ENCODE data around the gene SLC6A4. TPM values are rescaled to one million over a fixed set of nuclear protein-coding genes. Genes with fewer than 3 reads are reported as not detected.

The SLC6A4 gene
- total and polyA plus RNA-seq, 8 donors, result 0.18 to 0.55 TPM; not detected in 6

GRCh38 chr17:30225112-30225511 lies 10.4 kb downstream of the SLC6A4 start:
- Histone ChIP-seq H3K4me1 (no peaks in the 10 kb centered on the region), H3K9me3 (no peaks in the 10 kb centered on the region), H3K4me3 (no peak overlapping the region), H3K27me3 (no peaks in the 10 kb centered on the region), H3K27ac (no peak overlapping the region), H3K36me3 (no peaks in the 10 kb centered on the region)
- DNase-seq, result no peak
- TF ChIP-seq EP300 (IDR thresholded peaks at IDR 0.05) (no peak), POLR2A (IDR thresholded peaks at IDR 0.05) (no peak), POLR2AphosphoS5 (IDR thresholded peaks at IDR 0.05) (no peak), CTCF (IDR thresholded peaks at IDR 0.05) (no peak)
- intact Hi-C loops (cut with DNase I; ENCODE audit: low total_unique reads), result no loop called here
- WGBS, 5 donors, result 76 to 86% (median 77%) methylated on average over 3 of the region's 3 CpGs

- TF ChIP-seq CTCF (IDR thresholded peaks at IDR 0.05) (no peak), POLR2AphosphoS5 (IDR thresholded peaks at IDR 0.05) (no peak), POLR2A (IDR thresholded peaks at IDR 0.05) (no peak), EP300 (IDR thresholded peaks at IDR 0.05) (no peak)
- no peak for DNase-seq
- Histone ChIP-seq H3K27ac (no peak overlapping the region), H3K9me3 (no peaks in the 10 kb centered on the region), H3K4me1 (no peaks in the 10 kb centered on the region), H3K27me3 (no peaks in the 10 kb centered on the region), H3K36me3 (no peaks in the 10 kb centered on the region), H3K4me3 (no peak overlapping the region)
- intact Hi-C loops (cut with DNase I; ENCODE audit: low total_unique reads), result no loop called here
- 62 to 84% (median 73%) methylated on average over 8 of the region's 8 CpGs for WGBS, 5 donors
These were observed 11.0 kb downstream of the SLC6A4 start for GRCh38 chr17:30224419-30224960.

GRCh38 chr17:30222721-30223175 lies 12.7 kb downstream of the SLC6A4 start:
- peak in 1 of 2 donors; percentile 16 for DNase-seq
- Histone ChIP-seq H3K36me3 (no peaks in the 10 kb centered on the region), H3K4me3 (no peak overlapping the region), H3K9me3 (no peaks in the 10 kb centered on the region), H3K4me1 (no peaks in the 10 kb centered on the region), H3K27me3 (no peaks in the 10 kb centered on the region), H3K27ac (no peak overlapping the region)
- WGBS, 5 donors, result 68 to 81% (median 71%) methylated on average over 11 to 13 of the region's 13 CpGs
- intact Hi-C loops (cut with DNase I; ENCODE audit: low total_unique reads), result no loop called here
- TF ChIP-seq EP300 (IDR thresholded peaks at IDR 0.05), result no peak
- TF ChIP-seq POLR2A (IDR thresholded peaks at IDR 0.05), result no peak
- TF ChIP-seq POLR2AphosphoS5 (IDR thresholded peaks at IDR 0.05), result no peak
- TF ChIP-seq CTCF (IDR thresholded peaks at IDR 0.05), result no peak

- H3K4me1 ChIP-seq, result no peaks in the 10 kb centered on the region
- no peaks in the 10 kb centered on the region for H3K27me3 ChIP-seq
- 78 to 90% (median 82%) methylated on average over 4 of the region's 4 CpGs for WGBS, 5 donors
- no peak overlapping the region for H3K27ac ChIP-seq
- no peak overlapping the region for H3K4me3 ChIP-seq
- no peak for TF ChIP-seq CTCF (IDR thresholded peaks at IDR 0.05)
- TF ChIP-seq EP300 (IDR thresholded peaks at IDR 0.05), result no peak
- TF ChIP-seq POLR2AphosphoS5 (IDR thresholded peaks at IDR 0.05), result no peak
- TF ChIP-seq POLR2A (IDR thresholded peaks at IDR 0.05), result no peak
- H3K9me3 ChIP-seq, result no peaks in the 10 kb centered on the region
- intact Hi-C loops (cut with DNase I; ENCODE audit: low total_unique reads), result no loop called here
- H3K36me3 ChIP-seq, result no peaks in the 10 kb centered on the region
- DNase-seq, result no peak
These were observed 13.2 kb downstream of the SLC6A4 start for GRCh38 chr17:30222251-30222650.

Measured in stomach (tissue), 9 donors.